ENCODE data around the gene RBMS1.
"Not testable (repeated sequence)": the region's sequence is repeated elsewhere in the genome, so short reads cannot be mapped to it uniquely, and the experiment has no call there.

RBMS1 gene

GRCh38 chr2:160502478-160502877, 8.9 kb upstream of the RBMS1 start:
- in situ Hi-C loops (cut with MboI; ENCODE audit: low sequenced_read_pairs): no loop called here

GRCh38 chr2:160501370-160501769, 7.8 kb upstream of the RBMS1 start:
- in situ Hi-C loops (cut with MboI; ENCODE audit: low sequenced_read_pairs): no loop called here

GRCh38 chr2:160499865-160500264, 6.3 kb upstream of the RBMS1 start:
- in situ Hi-C loops (cut with MboI; ENCODE audit: low sequenced_read_pairs): no loop called here

- in situ Hi-C loops (cut with MboI; ENCODE audit: low sequenced_read_pairs): no loop called here
Observed at GRCh38 chr2:160498137-160498536, 4.5 kb upstream of the RBMS1 start.

- in situ Hi-C loops (cut with MboI; ENCODE audit: low sequenced_read_pairs): no loop called here
Observed at GRCh38 chr2:160494201-160494644, 616 bp upstream of the RBMS1 start.

GRCh38 chr2:160492401-160493226, 993 bp downstream of the RBMS1 start:
- in situ Hi-C loops (cut with MboI; ENCODE audit: low sequenced_read_pairs): no loop called here

GRCh38 chr2:160491911-160492371, 1.7 kb downstream of the RBMS1 start:
- in situ Hi-C loops (cut with MboI; ENCODE audit: low sequenced_read_pairs): no loop called here

- in situ Hi-C loops (cut with MboI; ENCODE audit: low sequenced_read_pairs): no loop called here
Observed at GRCh38 chr2:160490733-160491685, 2.6 kb downstream of the RBMS1 start.

- in situ Hi-C loops (cut with MboI; ENCODE audit: low sequenced_read_pairs): no loop called here
Observed at GRCh38 chr2:160489111-160489510, 4.5 kb downstream of the RBMS1 start.

- in situ Hi-C loops (cut with MboI; ENCODE audit: low sequenced_read_pairs): not testable (repeated sequence)
Observed at GRCh38 chr2:160488289-160488688, 5.3 kb downstream of the RBMS1 start.

- in situ Hi-C loops (cut with MboI; ENCODE audit: low sequenced_read_pairs): no loop called here
Observed at GRCh38 chr2:160486341-160486740, 7.3 kb downstream of the RBMS1 start.

- in situ Hi-C loops (cut with MboI; ENCODE audit: low sequenced_read_pairs): no loop called here
Observed at GRCh38 chr2:160484859-160485520, 8.6 kb downstream of the RBMS1 start.

- in situ Hi-C loops (cut with MboI; ENCODE audit: low sequenced_read_pairs): no loop called here
Observed at GRCh38 chr2:160482673-160483072, 10.9 kb downstream of the RBMS1 start.

- in situ Hi-C loops (cut with MboI; ENCODE audit: low sequenced_read_pairs): no loop called here
Observed at GRCh38 chr2:160479269-160479668, 14.3 kb downstream of the RBMS1 start.

GRCh38 chr2:160478660-160479059, 14.9 kb downstream of the RBMS1 start:
- in situ Hi-C loops (cut with MboI; ENCODE audit: low sequenced_read_pairs): no loop called here

GRCh38 chr2:160477032-160477431, 16.6 kb downstream of the RBMS1 start:
- in situ Hi-C loops (cut with MboI; ENCODE audit: low sequenced_read_pairs): no loop called here

GRCh38 chr2:160474891-160475787, 18.5 kb downstream of the RBMS1 start:
- in situ Hi-C loops (cut with MboI; ENCODE audit: low sequenced_read_pairs): no loop called here

- in situ Hi-C loops (cut with MboI; ENCODE audit: low sequenced_read_pairs): no loop called here
Observed at GRCh38 chr2:160474319-160474645, 19.3 kb downstream of the RBMS1 start.

- in situ Hi-C loops (cut with MboI; ENCODE audit: low sequenced_read_pairs): no loop called here
Observed at GRCh38 chr2:160473468-160474318, 19.9 kb downstream of the RBMS1 start.

Data from hTERT RPE-1 (cell line).